Skeletal muscle tissue (tissue), 5 donors: ENCODE results near the gene LTV1. TPM values are rescaled to one million over a fixed set of nuclear protein-coding genes. Genes with fewer than 3 reads are reported as not detected.

Experiments
- H3K27ac ChIP-seq: one replicate; pipeline ENCODE4 v1.7.0; 2013; ENCODE audit warnings: mild to moderate bottlenecking, low read depth, low read length, inconsistent platforms
- H3K27me3 ChIP-seq, 3 donors: one replicate each; pipeline ENCODE4 v1.7.0; 2013; ENCODE audit warnings: low read length in 3 of 3; ENCODE audit not compliant: control insufficient read depth in 3 of 3, insufficient read depth in 3 of 3
- H3K36me3 ChIP-seq, 3 donors: one replicate each; pipeline ENCODE4 v1.7.0; 2013; ENCODE audit warnings: low read length in 3 of 3; ENCODE audit not compliant: control insufficient read depth in 3 of 3, insufficient read depth in 3 of 3
- H3K4me1 ChIP-seq, 3 donors: one replicate each; pipeline ENCODE4 v1.7.0; 2013; ENCODE audit warnings: low read length in 3 of 3, mild to moderate bottlenecking in 3 of 3; ENCODE audit not compliant: control insufficient read depth in 3 of 3, insufficient read depth in 3 of 3
- H3K4me3 ChIP-seq, 3 donors: one replicate each; pipeline ENCODE4 v1.7.0; 2013; ENCODE audit warnings: low read length in 3 of 3
- H3K9ac ChIP-seq, 3 donors: one replicate each; pipeline ENCODE4 v1.7.0; 2013; ENCODE audit warnings: low read length in 3 of 3, mild to moderate bottlenecking in 3 of 3, moderate library complexity in 2 of 3, low read depth in 1 of 3
- H3K9me3 ChIP-seq, 3 donors: one replicate each; pipeline ENCODE4 v1.7.0; 2013; ENCODE audit warnings: low read length in 3 of 3; ENCODE audit not compliant: control insufficient read depth in 3 of 3
- small RNA-seq: library from RNA; depleted of rRNA; stranded (forward); fragments of <200 nt; gene quantifications from one replicate; pipeline ENCODE3, GENCODE V24; 2014
- total RNA-seq: library from RNA; depleted of rRNA; stranded (reverse); fragments of >200 nt; gene quantifications from one replicate; pipeline ENCODE4 v1.2.3, GENCODE V29; 2014
- donor health status: Osteomylitis.

Gene LTV1
- total RNA-seq, 1 donor from 2014 or later = 19.8 TPM

DNA sequence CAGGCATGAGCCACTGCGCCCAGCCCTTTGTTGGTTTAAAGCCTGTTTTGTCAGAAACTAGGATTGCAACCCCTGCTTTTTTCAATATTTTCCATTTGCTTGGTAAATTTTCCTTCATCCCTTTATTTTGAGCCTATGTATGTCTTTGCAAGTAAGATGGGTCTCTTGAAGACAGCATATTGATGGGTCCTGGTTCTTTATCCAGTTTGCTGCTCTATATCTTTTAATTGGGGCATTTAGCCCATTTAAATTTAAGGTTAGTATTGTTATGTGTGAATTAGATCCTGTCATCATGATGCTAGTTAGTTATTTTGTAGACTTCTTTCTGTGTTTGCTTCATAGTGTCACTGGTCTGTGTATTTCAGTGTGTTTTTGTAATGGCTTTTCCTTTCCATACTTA lies 67.9 kb downstream of the LTV1 start:
- Histone ChIP-seq H3K36me3 (no peaks in the 10 kb centered on the region), H3K4me1 (no peaks in the 10 kb centered on the region), H3K9me3 (no peaks in the 10 kb centered on the region), H3K27ac (no peak overlapping the region), H3K9ac (no peak overlapping the region), H3K4me3 (no peak overlapping the region), H3K27me3 (no peaks in the 10 kb centered on the region)

DNA sequence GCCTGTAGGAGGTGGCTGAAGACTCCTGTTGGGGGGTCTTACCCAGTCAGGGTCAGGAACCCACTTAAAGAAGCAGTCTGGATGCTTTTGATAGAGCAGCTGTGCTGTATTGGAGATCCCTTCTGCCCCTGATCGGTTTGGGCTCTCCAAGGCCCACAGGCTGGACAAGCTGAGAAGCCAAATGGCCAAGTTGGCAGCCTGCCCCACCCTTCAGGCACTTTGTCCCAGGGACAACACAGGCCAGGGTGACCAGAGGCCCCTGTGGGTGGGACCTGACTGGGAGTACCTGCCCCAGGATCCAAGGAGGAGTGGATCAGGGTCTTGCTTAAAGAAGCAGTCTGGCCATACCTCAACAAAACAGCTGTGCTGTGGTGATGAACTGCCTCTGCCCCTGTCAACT lies 69.5 kb downstream of the LTV1 start:
- no peaks in the 10 kb centered on the region for H3K9me3 ChIP-seq
- no peak overlapping the region for H3K27ac ChIP-seq
- H3K27me3 ChIP-seq = no peaks in the 10 kb centered on the region
- H3K9ac ChIP-seq = no peak overlapping the region
- no peaks in the 10 kb centered on the region for H3K4me1 ChIP-seq
- no peak overlapping the region for H3K4me3 ChIP-seq
- no peaks in the 10 kb centered on the region for H3K36me3 ChIP-seq

Small RNA genes within 50 kb of the gene (small RNA-seq; reads per million reads assigned to genes)
- gene ZC2HC1B = not detected

Other genes with a start within 250 kb of the LTV1 start
- gene PHACTR2, start 165.4 kb upstream of the LTV1 start, total RNA-seq = 38.1 TPM
- gene ZC2HC1B, start 21.1 kb downstream of the LTV1 start, total RNA-seq = not detected
- 58.5 TPM for gene PLAGL1, start 164.9 kb downstream of the LTV1 start, total RNA-seq